GM12875 (cell line): Measurements from ENCODE around the gene TBC1D16.

ENCODE experiments used
- H3K4me3 ChIP-seq: one replicate; pipeline ENCODE4 v1.5.1; 2011; ENCODE audit warnings: low read depth, low read length, control low read depth
- TF ChIP-seq, protein P1 (sequence below): IDR thresholded peaks from 2 replicates; pipeline ENCODE4 v1.5.1; 2011; ENCODE audit warnings: low read depth, mild to moderate bottlenecking, control low read depth, inconsistent platforms, low read length, moderate library complexity, borderline replicate concordance; ENCODE audit not compliant: insufficient read depth

TBC1D16 gene

DNA sequence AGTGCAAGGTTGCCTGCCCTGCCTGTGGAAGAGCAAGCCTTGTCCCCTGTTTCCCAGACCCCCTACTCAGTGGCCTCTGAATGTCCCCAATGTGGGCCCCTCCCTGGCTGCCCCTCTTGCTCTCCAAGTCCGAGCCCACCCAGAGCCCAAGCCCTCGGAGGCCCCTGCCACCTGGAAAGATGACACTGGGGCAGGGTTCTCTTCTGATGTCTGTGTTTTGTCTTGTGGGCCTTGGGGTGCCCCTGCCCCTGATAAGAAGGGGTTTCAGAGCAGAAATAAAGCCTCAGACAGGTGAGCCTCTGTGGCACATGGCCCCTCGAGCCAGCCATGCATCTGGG lies 111.1 kb downstream of the TBC1D16 start:
- H3K4me3 ChIP-seq = no peak overlapping the region
- TF ChIP-seq, protein P1, sequence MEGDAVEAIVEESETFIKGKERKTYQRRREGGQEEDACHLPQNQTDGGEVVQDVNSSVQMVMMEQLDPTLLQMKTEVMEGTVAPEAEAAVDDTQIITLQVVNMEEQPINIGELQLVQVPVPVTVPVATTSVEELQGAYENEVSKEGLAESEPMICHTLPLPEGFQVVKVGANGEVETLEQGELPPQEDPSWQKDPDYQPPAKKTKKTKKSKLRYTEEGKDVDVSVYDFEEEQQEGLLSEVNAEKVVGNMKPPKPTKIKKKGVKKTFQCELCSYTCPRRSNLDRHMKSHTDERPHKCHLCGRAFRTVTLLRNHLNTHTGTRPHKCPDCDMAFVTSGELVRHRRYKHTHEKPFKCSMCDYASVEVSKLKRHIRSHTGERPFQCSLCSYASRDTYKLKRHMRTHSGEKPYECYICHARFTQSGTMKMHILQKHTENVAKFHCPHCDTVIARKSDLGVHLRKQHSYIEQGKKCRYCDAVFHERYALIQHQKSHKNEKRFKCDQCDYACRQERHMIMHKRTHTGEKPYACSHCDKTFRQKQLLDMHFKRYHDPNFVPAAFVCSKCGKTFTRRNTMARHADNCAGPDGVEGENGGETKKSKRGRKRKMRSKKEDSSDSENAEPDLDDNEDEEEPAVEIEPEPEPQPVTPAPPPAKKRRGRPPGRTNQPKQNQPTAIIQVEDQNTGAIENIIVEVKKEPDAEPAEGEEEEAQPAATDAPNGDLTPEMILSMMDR = no peak

DNA sequence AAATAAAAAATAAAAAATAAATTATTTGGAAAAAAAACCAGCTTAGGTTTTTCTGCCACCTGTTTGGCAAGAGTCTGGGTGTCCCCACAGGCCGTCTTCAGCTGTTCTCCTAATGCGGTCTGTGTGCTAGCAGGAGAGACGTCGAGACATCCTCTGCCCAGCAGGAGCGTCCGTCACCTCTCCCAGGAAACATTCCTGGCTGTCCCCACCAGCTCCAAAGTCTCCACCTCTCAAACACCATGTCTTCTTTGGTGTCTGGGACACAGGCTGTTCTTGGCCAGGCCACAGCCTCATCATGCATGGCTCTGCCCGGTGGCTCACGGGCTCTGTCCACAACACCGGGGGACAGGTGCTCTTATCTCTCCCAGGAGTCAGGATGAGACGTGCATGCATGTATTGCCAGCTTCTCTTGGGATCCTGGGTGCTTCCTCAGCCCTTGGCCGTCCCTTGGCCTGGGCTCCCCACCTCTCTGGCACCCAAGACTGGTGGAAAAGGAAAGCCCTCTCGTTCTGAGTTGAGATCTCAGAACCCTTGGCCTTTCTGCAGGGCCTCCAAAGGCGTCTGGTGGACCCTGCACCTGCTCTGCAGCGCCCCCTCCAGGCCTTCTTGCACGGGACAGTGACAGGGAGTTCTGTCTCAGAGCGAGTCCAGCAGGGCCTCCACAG lies 111.6 kb downstream of the TBC1D16 start:
- no peak overlapping the region for H3K4me3 ChIP-seq
- TF ChIP-seq, protein P1 = peak; percentile 50; the same call in 1 of the 2 replicates

DNA sequence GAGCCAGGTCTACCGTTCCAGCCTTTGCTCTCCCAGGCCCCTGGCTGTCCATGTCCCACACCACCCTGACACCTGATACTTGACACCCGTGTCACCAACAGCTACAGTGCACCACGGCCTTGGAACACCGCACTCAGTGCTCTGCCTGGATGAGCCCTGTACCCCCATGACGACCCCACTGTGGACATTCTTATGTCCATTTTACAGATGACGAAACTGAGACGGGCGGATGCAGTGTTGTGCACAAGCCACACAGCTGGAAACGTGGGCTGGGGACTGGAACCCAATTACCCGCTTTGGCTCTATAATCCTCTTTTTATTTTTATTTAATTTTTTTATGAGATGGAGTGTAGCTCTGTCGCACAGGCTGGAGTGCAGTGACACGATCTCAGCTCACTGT lies 112.9 kb downstream of the TBC1D16 start:
- TF ChIP-seq, protein P1 = no peak
- no peak overlapping the region for H3K4me3 ChIP-seq

DNA sequence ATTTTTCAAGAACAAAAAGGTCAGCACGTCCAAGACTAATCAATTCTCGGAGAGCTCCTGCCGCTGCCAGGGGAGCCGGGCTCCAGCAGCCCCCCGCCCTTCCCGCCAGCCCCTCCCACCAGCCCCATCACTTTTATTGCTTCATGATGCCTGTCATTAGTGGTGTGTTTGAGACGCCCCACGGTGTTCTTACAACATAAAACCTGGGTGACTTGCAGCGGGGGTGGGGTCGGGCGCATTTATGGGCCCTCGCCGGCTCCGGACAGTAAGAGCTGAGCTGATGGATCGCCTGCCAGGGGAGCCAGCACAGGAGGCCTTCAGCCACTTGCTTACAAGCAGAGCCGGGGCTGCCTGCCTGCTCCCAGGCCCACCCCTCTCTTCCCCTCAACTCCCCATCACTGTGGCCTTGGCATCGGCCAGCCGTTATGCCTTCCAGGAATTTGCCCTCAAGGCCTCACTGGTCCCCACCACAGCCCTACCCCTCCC lies 113.5 kb downstream of the TBC1D16 start:
- TF ChIP-seq, protein P1 = no peak
- no peak overlapping the region for H3K4me3 ChIP-seq

DNA sequence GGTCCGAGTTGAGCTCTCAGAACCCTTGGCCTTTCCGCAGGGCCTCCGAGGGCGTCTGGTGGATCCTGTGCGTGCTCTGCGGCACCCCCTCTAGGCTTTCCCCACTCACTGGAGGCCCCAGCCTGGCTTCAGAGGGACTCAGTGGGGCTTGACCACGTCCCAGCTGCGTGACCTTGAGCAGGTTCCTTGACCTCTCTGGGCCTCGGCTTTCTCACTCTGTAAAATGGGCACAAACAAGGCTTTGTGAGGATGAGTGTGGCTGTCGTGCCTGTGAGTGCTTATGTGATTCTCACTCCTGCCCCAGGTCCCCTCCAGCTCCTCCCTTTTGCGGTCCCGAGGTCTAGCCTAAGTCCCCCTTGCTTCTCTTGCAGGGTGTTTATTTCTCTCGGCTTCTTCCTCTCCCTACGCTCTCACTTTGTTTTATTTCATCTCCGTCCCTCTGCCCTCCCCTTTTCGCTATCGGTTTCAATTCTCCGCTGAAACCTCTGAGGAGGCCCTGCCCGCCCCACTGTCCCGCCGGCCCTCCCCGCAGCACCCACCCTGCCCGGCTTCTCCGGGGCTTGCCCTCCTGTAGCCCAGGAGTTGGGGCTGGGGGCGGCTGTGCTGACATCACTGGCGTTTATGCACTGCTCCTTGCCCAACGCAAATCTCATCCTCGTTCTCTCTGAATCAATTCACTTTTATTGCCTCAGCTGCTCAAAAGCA lies 114.1 kb downstream of the TBC1D16 start:
- TF ChIP-seq, protein P1 = no peak
- no peak overlapping the region for H3K4me3 ChIP-seq

DNA sequence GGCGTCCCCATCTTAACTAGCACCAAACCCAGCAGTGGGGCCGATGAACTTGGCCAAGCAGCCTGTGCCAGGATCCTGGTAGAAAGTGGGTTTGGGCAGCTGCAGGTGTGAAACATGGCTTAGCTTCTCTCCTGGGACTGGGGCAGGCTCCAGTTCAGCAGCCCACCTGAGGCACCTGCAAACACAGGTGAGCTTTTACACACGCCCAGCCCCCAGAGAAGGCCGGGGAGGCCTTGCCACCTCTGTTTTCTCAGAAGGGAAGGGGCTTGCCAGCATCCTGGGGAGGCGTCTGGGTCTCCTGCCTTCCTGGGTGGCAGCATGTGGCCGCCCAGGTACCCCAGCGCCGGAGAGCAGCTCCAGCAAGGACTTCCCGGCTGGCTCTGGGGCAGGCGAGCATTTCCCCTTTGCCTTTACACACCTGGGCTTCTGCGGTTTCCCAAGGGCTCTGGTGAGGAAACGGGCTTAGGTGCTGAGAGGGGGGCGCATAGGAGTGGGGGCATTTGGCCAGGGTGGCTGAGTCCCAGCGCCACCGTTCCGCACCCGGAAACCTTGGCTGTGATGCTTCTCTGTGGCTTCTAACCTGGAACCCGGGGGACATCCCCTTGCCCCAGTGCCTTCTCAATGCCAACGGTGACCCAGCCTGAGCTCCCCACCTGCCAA lies 114.8 kb downstream of the TBC1D16 start:
- TF ChIP-seq, protein P1 = no peak
- H3K4me3 ChIP-seq = no peak overlapping the region
